GM19239 (cell line): Measurements from ENCODE around the gene PRRC2C.
A peak's percentile ranks its signal among the peaks of the same experiment; 100 is the strongest.
"Not testable (repeated sequence)": the region's sequence is repeated elsewhere in the genome, so short reads cannot be mapped to it uniquely, and the experiment has no call there.

Source experiments
- DNase-seq: peaks from one replicate; pipeline ENCODE4 v3.0.0; 2011; ENCODE audit warnings: low spot score; ENCODE audit not compliant: insufficient read length
- FAIRE-seq: peaks from 2 replicates; lab custom pipeline; 2011; peaks lifted over from hg19 to GRCh38; lab: Jason Lieb, UNC

Gene PRRC2C

DNA sequence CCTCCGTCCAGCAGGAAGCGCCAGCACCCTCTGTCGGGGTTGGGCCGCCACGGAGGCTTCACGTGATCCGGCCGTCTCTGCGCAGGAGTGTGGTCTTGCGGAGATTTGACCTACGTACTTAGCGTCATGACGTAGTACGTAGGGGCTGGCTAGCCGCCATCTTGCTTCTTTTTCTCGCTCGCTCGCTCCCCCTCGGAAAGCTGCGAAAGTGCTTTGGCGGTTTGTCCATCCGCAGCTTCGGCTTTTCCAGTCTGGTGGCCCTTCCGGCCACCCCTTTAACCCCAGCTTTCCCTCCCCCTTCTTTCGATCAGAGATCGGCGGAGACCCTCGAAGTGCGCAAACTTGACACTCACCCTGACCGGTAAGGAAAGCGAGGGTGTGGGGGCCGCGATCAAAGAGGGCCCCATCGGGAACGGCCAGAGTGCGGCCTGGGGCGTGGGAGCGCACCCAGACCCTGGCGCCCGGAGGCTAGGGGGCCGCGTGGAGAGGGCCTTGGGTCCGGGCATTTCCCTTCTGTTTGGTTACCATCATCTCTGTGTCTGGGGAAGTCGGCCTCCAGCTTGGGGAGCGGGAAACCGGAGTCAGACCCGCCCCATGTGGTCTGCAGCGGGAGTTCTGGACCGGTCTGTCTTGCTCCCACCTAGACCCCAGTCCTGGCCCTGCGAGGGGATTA, at the start of gene PRRC2C:
Gene PRRC2C, plus strand, starts transcription at position 156 of the 673 bp plus-strand sequence. CDS start 26,559 bp downstream, outside the sequence.
- peak; percentile 98 for FAIRE-seq
- peak; percentile 64 for DNase-seq

DNA sequence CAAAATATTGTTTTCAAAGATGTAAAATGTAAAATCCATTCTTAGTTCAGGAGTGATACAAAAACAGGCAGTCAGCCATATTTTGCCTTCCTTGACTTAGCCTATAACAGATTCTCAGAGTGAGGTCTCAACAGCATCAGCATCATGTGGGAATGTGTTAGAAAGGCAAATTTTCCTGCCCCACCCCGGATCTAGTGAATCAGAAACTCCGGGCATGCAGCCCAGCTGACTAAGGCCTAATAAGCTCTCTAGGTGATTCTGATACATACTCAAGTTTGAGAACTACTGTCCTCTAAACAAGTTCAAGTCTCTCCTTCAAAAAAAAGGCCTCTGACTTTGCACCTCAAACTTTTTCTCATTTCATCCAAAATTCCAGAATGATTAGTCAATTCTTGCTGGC, 46.9 kb upstream of the PRRC2C start:
- no peak for DNase-seq
- no peak for FAIRE-seq

DNA sequence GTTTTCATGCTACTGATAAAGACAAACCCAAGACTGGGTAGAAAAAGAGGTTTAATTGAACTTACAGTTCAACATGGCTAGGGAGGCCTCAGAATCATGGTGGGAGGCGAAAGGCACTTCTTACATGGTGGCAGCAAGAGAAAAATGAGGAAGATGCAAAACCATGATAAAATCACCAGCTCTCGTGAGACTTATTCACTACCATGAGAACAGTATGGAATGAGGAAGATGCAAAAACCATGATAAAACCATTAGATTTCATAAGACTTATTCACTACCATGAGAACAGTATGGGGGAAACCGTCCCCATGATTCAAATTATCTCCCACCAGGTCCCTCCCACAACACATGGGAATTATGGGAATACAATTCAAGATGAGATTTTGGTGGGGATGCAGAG, 45.1 kb upstream of the PRRC2C start:
- not testable (repeated sequence) for DNase-seq, FAIRE-seq

DNA sequence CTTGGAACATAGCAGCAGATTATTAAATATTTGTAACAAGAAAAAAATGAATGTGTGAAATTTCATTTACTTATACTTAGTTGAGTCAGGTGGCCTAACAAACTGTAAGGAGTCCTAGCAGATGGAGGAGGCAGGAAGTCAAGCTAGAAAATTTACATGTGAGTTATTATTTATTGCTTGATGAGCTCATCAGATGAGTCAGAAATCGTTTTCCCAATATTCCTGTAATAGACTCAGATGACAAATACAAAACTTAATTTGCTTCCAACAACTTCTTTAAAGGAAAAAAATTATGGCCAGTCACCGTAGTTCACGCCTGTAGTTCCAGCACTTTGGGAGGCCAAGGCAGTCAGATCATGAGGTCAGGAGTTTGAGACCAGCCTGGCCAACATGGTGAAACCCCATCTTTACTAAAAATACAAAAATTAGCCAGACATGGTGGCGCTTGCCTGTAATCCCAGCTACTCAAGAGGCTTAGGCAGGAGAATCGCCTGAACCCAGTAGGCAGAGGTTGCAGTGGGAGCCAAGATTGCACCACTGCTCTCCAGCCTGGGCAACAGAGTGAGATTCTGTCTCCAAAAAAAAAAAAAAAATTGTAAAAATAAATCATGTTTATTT, 43.9 kb upstream of the PRRC2C start:
- not testable (repeated sequence) for FAIRE-seq, DNase-seq

DNA sequence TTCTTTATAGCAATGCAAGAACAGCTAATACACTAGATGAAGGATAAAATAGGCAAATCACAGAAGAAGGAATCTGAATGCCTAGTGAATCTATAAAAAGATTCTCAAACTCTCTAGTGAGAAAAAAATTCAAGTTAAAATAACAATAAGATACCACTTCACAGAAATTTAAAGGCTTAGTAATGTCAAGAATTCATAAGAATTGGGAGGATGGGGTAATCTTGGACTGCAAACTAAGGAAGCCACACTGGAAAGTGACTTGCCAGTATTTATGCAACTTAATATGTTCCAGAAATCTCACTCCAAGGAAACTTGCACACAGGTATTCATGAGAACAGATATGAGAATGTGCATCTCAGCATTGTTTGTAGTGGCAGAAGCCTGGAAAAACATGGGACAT, 38.9 kb upstream of the PRRC2C start:
- no peak for FAIRE-seq

DNA sequence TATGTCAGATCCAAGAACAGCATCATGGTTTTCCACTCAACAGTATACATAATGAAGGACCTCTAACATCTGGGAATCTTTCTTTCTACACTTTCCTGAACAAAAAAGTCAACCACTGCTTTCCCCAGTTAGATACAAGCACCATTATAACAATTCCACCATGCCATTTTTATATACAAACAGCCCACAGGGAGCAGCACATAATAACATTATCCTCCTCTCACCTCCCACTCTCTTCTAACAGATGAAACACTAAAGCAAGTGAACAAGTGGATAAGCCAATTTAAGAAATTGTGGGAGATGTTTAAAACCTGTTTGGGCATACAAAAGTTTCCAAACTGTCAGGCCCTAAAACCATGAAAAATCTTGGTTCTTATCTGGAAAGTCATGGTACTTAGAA, 29.4 kb upstream of the PRRC2C start:
- FAIRE-seq = no peak

More for the DNA sequence above, 38.9 kb upstream of the PRRC2C start:
- DNase-seq = no peak

DNA sequence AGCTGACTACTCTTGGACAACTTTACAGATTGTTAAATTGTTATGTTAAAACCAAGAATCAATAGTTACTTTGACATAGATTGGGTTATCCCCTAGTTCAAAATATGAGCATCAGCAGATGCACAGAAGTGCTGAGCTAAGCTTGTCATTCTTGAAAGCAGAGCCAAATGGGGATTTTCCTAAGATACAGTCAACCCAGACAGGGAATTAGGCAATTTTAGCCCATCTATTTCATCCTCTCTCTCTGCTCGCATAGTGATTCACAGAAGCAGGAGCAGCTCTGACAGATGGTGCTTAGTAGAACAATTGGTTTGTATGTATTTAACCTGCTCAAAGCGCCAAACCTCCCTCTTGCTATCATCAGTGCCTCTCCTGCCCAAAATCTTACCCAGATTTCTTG, 27.9 kb upstream of the PRRC2C start:
- DNase-seq (no peak), FAIRE-seq (no peak)

More for the DNA sequence above, 29.4 kb upstream of the PRRC2C start:
- DNase-seq = no peak

DNA sequence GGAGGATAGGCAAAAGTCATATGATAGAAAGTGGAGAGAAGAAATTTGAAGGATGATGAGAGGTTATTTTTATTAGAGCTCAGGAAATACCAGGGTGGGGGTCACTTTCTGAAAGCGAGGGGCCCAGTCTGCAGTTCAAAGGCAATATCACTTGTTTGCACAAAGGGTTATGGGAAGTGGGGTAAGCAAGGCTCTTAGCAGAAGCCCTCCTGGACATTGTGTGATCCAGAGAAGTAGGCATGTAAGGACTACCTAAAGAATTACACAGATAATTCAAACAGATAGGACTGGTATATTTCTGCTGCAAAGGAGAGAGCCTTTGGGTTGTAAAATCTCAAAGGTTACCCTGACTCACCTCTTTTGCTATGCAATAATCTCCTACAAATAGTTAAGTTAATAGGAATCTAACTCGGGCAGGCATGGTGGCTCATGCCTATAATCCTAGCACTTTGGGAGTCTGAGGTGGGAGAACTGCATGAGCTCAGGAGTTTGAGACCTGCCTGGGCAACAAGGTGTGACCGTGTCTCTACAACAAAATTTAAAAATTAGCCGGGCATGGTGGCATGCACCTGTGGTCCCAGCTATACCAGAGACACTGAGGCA, 25.2 kb upstream of the PRRC2C start:
- FAIRE-seq (no peak), DNase-seq (no peak)

DNA sequence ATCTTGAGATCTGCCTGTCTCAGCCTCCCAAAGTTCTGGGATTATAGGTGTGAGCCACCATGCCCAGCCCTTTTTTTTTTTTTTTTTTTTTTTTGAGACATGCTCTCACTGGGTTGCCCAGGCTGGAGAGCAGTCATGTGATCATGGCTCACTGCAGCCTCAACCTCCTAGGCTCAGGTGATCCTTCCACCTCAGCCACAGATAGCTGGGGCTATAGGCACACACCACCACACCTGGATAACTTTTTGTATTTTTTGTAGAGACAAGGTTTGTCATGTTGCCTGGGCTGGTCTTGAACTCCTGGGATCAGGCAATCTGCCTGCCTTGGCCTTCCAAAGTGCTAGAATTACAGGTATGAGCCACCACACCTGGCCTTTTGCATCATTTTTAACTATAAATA, 17.7 kb upstream of the PRRC2C start:
- no peak for DNase-seq
- no peak for FAIRE-seq

DNA sequence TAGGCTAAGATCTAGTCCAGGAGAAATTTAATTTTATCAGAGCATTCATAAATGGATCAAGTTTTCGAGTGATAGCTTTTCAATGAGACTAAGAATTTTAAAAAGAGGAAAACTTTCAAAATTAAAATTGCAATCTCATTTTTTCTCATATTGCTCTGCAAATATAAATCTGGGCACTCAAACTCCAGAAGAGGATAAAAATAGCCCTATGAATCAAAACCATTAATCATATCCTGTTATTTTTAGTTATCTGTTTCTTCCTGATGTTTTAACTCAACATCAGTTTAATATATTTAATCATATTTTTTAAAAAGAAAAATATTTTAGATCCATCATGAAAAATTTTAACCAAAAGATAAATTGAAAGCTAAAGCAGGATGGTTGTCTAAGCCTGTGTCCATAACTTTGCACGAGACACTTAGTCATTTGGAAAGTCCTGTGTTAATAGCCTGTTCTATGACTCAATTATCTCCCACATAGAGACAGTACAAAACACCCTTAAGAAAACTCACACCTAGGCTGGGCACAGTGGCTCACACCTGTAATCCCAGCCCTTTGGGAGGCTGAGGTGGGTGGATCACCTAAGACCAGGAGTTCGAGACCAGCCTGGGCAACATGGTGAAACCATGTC, 17.1 kb upstream of the PRRC2C start:
- FAIRE-seq (no peak), DNase-seq (no peak)

DNA sequence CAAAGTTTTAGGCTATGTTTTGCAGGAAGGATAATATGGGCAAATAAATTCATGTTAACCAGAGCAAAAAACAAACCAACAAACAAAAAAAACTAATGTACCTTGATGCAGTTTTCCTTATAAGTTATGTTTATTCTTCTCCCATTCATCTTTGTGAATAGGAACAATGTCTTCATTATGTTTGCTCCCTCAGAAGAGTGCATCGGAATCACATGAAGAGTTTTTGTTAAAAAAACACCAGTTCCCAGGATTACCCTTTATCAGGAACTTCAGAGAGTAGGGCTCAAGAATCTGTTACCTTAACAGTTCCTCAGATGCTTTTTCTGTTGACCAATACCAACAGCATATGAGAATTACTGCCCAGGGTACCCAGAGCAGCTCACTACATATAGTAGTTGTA, 14.6 kb upstream of the PRRC2C start:
- DNase-seq = no peak
- FAIRE-seq = no peak

DNA sequence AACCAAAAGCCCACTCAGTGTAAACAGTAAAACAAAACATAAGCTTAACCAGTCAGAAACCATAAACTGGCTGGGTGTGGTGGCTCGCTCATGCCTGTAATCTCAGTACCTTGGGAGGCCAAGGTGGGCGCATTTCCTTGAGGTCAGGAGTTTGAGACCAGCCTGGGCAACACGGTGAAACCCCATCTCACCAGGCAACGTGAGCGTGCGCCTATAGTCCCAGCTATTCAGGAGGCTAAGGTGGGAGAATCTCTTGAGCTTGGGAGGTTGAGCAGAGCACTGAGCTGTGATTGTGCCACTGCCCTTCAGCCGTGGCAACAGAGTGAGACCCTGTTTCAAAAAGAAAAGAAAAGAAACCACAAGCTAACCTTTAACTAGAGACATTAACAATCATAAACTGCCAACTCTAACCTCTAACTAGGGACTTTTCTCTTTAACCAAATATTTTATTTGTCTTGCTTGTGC, 13.1 kb upstream of the PRRC2C start:
- DNase-seq = no peak
- peak; percentile 37 for FAIRE-seq

DNA sequence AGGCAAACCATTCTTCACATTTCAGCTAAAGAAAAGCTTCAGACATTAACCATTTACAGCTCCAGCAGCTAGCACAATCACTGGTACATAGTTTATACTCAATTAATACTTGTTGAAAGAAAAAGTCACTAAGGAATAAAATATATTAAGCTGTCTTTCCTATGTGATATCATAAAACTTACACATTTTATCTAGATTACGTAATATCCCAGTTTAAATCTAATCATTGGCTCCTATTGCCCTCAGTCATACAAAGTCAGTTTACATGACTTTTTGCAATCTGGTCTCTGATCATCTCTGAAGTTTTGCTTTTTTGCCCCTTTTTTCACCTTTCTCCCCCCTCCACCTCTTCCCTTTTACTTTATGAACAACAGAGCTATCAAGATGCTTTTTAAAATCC, 8.5 kb upstream of the PRRC2C start:
- no peak for FAIRE-seq
- DNase-seq = no peak

DNA sequence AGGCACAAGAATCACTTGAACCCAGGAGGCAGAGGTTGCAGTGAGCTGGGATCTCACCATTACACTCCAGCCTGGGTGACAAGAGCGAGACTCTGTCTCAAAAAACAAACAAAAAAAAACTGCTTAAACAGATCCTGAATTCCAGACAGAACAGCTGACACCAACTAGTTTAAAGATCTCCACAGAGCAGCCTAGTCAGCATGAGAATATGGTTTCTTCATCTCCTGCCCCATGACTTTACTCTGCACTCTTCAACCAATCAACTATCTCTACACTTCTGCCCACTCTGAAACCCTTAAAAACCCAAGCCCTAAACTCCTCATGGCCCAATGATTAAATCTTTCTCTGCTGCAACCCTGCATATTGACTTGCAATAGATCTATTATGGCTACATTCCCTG, 7.5 kb upstream of the PRRC2C start:
- no peak for FAIRE-seq
- DNase-seq = no peak

DNA sequence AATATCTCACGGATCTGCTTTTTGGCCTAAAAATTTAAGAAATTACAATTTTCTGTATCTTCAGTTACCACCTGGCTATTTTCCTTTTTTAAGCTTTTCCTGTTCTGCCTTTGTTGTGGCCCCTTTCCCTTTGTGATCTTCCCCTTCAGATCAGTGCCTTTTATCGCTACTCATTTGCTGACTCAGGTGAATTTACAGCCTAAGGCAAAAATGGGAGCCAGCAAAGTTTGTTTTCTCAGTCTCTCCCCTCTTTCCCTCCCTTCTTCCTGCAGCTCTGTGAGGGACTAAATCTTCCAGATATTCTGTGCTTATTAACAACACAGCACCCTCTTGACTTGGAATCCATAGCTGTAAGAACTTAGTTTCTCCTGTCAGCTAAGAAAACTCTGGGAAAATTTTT, 5.3 kb upstream of the PRRC2C start:
- FAIRE-seq (no peak), DNase-seq (no peak)

DNA sequence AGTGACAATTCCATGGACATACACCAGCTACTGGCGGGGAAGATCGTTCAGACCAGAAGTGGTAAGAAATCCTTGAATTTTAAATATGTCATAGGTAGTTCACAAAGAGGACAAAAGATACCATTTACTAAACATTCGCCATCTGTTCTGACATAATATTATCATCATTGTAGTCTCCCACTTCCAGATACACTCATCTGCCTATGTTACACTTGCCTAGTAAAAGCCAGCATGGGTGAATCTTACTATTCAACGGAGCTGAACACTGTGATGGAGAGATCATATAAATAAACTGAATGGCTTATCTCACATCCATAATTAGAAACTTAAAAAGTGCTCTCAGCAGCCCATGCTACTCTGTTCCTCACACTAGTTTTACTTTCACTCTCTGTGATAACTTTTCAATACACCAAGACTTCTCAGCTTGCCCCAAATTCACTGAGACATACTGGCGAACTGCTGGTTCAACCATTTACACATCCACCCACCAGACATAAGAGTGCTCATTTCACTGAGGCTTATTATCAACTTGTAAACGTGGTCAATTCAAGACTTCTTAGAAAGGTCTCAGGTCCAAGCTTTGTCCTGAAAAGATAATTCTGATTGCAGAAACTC, 463 bp upstream of the PRRC2C start:
- DNase-seq = no peak

DNA sequence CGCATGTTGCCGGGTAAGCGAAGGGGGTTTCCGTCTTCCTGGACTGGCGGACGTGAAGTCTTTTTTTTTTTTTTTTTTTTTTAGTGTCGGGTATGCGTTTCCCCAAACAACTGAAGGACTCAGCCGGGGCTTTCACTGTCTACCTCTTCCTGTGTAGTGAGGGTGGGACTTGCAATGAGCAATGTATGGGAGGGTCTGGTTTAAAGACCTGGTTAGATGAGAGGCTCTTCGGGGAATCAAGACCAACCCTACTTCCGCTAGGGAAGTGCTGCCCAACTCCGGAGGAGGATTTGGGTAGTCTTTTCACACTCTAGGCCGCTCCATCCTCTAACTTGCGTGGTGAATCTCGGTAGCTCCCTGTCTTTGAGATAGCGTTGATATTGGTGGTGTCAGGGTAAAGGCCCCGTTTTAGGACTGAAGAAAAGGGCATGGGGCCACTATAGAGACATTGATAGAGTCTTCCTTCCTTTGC, 754 bp downstream of the PRRC2C start:
- FAIRE-seq (no peak), DNase-seq (no peak)

More for the DNA sequence above, 463 bp upstream of the PRRC2C start:
- no peak for FAIRE-seq

DNA sequence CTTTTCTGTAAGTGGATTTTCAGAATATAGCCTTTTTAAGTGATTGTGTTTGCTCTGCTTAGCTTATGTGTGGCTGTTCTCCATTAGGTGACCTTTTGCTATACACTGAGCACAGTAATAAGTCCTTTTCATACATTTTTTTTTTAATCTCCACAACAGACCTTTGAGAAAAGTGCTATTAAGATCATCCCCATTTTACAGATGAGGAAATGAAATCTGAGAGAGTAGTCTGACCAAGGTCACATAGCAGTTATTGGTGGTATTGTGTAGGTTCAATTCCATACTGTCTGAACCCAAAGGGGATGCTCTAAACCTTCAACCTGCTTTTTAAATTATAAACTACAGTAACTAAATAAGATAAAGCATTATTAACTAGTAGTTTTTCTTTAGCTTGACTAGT, 1.7 kb downstream of the PRRC2C start:
- FAIRE-seq (no peak), DNase-seq (no peak)

DNA sequence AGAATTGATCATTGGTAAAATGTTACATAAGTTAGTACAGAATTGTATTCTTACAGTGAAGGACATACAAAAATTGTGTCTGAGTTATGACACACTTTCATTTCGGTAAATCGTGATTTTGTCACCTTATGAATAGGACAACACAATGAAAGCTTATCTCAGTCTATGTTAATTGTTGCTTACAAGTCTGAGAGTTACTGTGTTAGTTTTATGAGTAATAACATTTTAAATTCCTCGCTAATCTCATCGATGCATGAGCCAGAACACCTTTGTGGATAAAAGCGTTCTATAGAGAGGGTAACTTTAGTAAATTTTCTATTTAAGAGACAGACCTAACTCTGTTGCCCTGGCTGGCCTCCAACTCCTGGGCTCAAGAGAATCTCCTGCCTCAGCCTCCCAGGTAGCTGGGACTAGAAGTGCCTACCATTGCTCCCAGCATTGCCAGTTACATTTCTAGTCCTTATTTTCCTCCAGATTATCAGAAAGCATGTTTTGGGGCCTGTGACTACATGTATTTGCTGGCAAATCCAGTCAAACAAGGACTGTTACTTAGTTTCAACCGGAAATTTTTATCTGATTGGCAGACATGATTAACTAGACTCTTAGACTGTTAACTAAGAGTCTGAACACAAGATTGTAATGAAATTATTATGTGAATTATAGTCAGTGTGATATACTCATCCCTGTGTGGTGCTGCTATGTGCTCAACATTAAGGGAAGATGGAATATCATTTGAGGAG, 3.0 kb downstream of the PRRC2C start:
- no peak for FAIRE-seq

DNA sequence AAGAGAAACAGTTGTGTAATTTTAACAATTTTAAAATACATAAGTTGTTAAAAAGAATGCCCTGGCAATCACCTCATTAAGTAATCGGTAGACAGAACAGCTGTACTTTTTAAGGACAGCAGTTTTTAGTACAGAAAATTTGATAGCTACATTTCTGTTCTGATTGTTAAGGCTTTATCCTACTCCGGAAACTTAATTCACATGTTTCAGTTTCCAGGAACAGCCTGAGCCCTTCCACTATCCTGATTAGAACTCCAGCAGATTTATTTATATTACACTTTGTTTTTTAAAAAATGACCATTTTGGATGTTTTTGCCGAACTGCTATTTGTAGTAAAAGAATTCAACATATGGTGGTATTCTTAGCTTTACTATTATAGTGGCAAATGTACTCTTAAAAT, 8.7 kb downstream of the PRRC2C start:
- no peak for DNase-seq
- FAIRE-seq = no peak

More for the DNA sequence above, 3.0 kb downstream of the PRRC2C start:
- no peak for DNase-seq
